Hematopoietic multipotent progenitor cell treated with erythropoietin and hydrocortisone succinate and interleukin-3 and kit ligand, for 4 days (in vitro differentiated cells): ENCODE data around the gene ZNF487.
"Not testable (repeated sequence)": the region's sequence is repeated elsewhere in the genome, so short reads cannot be mapped to it uniquely, and the experiment has no call there.

Experiments
- DNase-seq: peaks from one replicate; pipeline ENCODE4 v3.0.0-alpha.2; 2015

Gene ZNF487

DNA sequence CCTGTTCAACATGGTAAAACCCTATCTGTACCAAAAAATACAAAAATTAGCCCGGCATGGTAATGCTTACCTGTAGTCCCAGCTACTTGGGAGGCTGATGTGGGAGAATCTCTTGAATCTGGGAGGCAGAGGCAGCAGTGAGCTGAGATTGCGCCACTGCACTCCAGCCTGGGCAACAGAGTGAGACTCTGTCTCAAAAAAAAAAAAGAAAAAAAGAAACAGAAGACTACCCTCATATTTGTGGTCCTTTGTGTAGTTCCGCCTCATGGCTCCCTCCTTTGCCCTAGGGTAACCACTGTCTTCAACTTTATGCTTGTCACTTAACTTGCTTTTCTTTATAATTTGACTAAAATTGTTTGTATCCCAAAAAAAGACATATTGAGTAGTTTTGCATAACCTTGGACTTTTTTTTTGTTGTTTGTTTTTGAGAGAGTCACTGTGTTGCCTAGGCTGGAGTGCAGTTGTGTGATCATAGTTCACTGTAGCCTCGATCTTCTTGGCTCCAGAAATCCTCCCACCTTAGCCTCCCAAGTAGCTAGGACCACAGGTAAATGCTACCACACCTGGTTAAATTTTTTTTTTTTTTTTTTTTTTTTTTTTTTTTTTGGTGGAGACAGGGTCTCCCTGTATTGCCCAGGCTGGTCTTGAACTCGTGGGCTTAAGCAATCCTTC, 3.7 kb downstream of the ZNF487 start:
- DNase-seq: no peak

DNA sequence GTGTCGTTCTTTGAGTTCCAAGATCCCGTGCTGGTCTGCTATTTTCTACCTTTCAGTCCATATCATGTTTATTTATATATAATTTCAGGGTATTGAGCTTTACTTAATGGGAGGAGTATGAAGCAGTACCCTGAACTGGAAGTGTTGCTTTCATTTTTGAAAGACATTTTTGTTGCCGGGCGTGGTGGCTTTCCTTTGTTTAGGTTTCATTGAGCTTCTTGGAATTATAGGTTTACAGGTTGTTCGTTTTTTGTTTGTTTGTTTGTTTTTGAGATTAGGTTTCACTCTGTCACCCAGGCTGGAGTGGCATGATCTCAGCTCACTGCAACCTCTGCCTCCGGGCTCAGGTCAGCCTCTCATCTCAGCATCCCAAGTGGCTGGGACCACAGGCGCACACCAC, 7.4 kb downstream of the ZNF487 start:
- no peak for DNase-seq

DNA sequence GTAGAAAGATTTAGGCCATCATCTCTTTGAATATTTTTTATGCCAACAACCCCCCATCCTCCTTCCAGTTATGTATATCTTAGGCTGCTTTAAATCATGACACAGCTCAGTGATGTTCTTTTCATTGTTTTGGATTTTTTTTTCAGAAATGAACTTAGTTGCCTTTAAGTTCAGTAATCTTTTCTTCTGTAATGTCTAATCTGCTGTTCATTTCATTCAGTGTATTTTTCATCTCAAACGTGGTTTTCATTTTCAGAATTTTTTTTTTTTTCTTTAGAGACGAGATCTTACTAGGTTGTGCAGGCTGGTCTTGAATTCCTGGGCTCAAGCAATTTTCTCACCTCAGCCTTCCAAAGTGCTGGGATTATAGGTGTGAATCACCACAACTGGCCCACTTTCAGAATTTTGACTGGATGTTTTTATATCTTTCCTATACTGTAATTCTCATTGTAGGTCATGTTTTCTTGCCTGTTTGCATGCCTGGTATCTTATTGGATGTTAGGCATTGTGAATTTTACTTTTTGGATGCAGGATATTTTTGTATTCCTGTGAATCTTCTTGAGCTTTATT, 8.1 kb downstream of the ZNF487 start:
- no peak for DNase-seq

DNA sequence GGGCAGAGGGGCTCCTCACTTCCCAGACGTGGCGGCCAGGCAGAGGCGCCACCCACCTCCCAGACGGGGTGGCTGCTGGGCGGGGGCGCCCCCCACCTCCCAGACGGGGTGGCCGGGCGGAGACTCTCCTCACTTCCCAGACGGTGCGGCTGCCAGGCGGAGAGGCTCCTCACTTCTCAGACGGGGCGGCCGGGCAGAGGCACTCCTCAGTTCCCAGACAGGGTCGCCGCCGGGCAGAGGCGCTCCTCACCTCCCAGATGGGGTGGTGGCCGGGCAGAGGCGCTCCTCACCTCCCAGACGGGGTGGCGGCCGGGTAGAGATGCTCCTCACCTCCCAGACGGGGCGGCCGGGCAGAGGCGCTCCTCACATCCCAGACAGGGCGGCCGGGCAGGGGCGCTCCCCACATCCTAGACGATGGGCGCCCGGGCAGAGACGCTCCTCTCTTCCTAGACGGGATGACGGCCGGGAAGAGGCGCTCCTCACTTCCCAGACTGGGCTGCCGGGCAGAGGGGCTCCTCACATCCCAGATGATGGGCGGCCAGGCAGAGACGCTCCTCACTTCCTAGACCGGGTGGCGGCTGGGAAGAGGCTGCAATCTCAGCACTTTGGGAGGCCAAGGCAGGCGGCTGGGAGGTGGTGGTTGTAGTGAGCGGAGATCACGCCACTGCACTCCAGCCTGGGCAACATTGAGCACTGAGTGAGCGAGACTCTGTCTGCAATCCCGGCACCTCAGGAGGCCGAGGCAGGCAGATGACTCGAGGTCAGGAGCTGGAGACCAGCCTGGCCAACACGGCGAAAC, 9.5 kb downstream of the ZNF487 start:
- DNase-seq: not testable (repeated sequence)

DNA sequence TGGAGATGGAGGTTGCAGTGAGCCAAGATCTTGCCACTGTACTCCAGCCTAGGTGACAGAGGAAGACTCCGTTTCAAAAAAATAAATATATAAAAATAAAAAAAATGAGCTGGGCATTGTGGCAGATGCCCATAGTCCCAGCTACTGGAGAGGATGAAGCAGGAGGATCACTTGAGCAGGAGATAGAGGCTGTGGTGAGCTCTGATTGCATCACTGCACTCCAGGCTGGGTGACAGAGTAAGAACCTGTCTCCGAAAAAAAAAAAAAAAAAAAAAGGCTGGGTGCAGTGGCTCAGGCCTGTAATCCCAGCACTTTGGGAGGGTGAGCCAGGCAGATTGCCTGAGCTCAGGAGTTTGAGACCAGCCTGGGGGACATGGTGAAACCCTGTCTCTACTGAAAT, 11.8 kb downstream of the ZNF487 start:
- DNase-seq: no peak

DNA sequence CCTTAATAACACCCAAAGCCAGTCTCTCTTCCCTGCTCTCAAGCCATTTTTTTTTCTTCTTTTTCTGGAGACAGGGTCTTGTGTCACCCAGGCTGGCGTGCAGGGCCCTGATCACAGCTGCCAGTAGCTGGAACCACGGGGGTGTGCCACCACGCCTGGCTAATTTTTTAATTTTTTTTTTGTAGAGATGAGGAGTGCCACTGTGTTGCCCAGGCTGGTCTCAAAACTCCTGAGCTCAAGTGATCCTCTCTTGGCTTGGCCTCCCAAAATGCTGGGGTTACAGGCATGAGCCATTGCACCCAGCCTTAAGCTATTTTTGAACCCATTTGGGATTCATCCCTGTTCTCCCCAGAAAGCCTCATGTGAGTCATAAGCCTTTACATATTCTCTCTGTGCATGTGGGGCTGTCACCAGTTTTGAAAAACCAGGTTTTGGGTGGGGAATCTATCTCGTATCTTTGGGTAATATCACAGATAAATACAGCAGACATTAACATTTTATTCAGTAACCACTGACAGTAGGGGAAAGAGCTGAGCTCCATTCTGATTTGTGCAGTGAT, 15.5 kb downstream of the ZNF487 start:
- no peak for DNase-seq

DNA sequence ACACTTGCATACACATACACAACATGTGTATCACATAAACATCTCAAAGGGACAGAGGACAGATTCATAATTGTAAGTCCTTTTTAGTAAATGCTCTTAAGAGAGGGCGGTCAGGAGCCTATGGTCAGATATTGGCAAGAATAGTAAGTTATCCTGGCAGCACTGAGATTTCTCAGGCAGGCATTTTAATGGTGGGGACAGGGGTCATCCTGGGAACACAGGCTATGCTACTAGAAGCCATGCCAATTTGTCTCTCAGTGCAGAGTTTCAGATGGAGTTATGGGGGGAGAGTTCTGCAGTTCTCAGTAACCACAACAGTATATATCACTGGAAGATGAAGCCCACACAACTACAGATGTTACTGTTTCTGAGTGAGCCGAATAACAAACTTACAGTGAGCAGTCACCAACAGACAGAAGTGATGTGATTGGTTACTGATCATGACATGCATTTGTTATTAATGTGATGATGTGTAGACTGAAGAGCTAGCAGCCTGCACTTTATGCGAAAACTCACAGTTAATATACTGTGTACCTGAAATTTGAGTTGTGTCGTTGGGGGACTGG, 16.4 kb downstream of the ZNF487 start:
- no peak for DNase-seq

DNA sequence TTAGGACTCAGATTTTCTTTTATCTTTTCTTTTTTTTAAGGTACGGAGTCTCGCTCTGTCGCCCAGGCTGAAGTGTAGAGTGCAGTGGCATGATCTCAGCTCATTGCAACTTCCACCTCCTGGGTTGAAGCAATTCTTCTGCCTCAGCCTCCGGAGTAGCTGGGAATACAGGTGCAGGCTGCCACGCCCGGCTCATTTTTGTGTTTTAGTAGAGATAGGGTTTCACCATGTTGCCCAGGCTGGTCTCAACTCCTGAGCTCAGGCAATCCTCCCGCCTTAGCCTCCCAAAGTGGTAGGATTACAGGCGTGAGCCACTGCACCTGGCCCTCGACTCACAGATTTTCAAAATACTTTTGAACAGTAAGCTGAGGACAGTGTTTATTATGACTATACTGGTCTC, 17.1 kb downstream of the ZNF487 start:
- not testable (repeated sequence) for DNase-seq

DNA sequence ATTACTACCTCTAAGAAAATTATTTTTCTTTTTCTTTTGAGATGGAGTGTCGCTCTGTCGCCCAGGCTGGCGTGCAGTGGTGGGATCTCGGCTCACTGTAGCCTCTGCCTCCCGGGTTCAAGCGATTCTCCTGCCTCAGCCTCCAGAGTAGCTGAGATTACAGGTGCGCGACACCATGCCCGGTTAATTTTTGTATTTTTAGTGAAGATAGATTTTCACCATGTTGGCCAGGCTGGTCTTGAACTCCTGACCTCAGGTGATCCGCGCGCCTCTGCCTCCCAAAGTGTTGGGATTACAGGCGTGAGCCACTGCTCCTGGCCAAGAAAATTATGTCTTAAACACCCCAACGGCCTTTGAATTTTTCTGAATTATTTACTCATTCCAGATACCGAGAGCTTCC, 19.6 kb downstream of the ZNF487 start:
- DNase-seq: not testable (repeated sequence)

DNA sequence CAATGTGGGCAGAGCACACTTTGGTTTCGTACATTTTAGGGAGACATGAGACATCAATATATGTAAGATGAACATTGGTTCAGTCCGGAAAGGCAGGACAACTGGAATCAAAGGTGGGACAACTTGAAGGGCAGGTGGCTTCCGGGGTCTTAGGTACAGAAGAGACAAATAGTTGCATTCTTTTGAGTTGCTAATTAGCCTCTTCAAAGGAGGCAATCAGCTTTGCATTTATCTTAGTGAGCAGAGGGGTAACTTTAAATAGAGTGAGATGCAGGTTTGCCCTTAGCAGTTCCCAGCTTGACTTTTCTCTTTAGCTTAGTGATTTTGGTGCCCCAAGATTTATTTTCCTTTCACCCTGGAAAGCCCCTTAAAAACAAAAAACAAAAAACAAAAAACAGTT, 21.3 kb downstream of the ZNF487 start:
- DNase-seq: no peak

DNA sequence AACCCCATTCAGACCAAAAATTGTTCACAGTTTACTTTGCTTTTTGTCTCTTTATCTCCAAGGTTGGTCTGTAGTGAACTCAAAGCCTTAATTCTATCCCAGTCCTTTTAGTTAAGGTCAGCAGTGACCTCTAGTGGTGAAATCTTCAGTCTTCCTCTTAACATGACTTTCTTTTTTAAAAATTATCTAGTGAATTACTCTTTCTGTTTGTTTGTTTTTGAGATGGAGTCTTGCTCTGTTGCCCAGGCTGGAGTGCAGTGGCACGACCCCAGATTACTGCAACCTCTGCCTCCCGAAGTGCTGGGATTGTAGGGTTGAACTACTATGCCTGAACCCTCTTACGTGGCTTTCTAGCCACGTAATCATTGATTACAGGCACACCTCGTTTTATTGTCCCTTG, 25.0 kb downstream of the ZNF487 start:
- peak; percentile 94 for DNase-seq

DNA sequence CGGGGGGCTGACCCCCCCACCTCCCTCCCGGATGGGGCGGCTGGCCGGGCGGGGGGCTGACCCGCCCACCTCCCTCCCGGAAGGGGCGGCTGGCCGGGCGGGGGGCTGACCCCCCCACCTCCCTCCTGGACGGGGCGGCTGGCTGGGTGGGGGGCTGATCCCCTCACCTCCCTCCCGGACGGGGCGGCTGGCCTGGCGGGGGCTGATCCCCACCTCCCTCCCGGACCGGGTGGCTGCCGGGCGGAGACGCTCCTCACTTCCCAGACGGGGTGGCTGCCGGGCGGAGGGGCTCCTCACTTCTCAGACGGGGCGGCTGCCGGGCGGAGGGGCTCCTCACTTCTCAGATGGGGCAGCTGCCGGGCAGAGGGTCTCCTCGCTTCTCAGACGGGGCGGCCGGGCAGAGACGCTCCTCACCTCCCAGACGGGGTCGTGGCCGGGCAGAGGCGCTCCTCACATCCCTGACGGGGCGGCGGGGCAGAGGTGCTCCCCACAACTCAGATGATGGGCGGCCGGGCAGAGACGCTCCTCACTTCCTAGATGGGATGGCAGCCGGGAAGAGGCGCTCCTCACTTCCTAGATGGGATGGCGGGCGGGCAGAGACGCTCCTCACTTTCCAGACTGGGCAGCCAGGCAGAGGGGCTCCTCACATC, 28.3 kb downstream of the ZNF487 start:
- DNase-seq: not testable (repeated sequence)

DNA sequence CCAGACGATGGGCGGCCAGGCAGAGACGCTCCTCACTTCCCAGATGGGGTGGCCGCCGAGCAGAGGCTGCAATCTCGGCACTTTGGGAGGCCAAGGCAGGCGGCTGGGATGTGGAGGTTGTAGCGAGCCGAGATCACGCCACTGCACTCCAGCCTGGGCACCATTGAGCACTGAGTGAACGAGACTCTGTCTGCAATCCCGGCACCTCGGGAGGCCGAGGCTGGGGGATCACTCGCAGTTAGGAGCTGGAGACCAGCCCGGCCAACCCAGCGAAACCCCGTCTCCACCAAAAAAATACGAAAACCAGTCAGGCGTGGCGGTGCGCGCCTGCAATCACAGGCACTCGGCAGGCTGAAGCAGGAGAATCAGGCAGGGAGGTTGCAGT, 28.8 kb downstream of the ZNF487 start:
- not testable (repeated sequence) for DNase-seq

DNA sequence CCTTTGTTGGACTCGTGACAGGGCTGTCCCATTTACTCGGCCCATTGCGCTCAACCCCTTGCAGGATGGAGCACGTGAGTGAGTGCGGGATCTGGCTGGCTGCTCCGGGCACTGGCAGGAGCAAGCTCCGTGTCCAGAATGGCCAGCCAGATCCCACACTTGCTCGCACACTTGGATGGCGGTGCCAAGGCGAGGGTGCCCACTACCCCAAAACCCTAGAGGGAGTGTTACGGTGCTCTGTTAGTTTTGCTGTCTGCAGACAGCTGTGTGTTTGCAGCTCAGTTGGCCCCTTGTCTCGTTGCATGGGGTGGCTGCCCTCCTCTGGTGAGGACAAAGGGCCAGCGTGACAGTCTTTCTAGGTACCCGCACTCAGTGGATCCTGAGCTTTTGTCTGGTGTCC, 34.2 kb downstream of the ZNF487 start:
- no peak for DNase-seq

DNA sequence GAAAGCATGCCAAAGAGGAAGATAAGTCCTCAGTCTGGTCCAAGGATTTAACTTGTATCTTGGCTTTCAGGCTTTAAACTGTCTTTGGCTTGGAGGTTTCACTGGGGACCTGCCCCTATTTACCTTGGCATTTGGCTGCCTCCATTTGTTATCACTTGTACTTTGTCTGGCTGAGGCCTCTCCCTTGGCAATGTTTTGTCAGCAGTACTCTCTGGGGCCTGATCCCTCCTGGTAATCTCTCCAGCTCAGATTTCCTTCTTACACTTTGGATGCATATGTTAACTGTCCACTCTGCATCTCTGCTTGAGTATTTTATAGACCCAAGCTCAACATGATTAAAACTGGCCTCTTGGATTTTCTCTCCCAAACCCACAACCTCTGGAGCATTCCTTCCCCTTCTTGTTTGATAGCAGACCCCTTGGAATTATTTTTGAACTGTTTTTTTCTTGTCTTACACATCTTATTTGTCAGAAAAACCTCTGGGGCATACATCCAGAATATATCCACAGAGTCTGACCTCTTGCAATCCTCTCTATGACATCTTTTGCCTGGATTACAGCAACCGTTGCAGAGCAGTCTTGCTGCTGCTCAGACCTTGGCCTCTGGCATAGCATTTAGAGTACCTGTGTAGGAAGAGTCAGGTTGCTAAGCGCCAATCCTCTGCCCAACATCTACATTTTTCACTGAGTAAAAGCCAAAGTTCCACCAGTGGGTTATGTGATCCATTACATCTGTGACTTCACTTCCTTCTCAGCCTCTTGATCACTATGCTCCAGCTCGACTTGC, 35.2 kb downstream of the ZNF487 start:
- DNase-seq: no peak

DNA sequence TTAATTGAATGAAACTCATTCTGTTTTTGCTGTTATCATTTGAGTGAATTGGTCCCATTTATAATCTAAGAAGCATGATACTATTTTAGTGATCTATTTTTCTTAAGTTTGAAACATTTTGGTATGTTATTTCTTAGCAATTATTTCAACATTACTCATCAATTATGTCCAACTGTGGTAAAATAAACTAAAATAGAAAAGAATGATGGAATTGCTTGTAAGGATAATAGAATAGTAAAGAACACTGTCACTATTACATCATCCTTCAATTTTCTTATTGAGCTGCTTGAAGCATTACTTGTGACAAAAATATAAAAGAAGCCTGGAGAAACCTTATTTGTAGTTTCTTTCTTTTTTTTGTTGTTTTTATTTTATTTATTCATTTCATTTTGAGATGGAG, 42.4 kb downstream of the ZNF487 start:
- DNase-seq: no peak

DNA sequence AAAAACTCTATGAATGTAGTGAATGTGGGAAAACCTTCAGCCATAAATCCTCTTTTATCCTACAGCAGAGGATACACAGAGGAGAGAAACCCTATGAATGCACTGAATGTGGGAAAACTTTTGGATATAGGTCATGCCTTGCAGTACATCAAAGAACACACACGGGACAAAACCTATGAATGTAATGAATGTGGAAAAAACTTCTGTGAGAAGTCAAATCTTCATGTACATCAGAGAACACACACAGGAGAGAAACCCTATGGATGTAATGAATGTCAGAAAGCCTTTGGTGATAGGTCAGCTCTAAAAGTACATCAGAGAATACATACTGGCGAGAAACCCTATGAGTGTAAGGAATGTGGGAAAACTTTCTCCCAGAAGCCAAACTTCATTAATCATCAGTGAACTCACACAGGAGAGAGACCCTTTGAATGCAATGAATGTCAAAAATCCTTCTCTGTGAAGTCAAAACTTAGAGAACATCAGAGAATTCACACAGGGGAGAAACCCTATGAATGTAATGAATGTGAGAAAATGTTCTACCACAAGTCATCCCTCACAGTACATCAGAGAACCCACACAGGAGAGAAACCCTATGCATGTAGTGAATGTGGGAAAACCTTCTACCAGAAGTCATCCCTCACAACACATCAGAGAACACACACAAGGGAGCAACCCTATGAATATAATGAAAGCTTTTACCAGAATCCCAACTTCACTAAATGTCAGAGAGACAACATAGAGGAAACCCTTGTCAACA, 45.6 kb downstream of the ZNF487 start:
- no peak for DNase-seq

DNA sequence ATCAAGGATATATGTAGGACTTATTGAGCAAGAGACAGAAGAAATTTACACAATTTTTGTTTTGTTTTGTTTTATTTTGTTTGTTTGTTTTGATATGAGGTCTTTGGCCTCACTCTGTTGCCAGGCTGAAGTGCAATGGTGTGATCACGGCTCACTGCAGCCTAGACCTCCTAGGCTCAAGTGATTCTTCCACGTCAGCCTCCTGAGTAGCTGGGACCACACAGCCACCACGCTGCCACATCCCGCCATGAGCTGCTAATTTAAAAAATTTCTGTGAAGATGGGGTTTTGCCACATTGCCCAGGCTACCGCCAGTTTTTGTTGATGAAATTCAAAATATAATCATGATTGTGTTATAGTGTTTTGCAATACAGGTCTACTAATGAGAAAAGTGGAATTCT, 54.9 kb downstream of the ZNF487 start:
- no peak for DNase-seq

DNA sequence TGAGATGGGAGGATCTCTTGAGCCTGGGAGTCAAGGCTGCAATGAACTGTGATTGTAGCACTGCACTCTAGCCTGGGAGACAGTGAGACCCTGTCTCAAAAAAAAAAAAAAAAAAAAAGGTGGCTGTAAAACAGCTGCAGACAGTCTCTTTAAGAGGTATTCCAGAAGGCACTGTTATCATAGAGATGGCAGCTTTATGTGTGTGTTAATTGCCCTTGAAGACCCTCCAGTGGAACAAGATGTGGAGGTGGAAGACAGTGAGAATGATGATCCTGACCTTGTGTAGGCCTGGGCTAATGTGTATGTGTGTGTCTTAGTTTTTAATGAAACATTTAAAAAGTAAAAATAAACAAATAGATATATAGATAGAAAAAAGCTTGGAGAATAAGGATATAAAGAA, 66.0 kb downstream of the ZNF487 start:
- DNase-seq: no peak

DNA sequence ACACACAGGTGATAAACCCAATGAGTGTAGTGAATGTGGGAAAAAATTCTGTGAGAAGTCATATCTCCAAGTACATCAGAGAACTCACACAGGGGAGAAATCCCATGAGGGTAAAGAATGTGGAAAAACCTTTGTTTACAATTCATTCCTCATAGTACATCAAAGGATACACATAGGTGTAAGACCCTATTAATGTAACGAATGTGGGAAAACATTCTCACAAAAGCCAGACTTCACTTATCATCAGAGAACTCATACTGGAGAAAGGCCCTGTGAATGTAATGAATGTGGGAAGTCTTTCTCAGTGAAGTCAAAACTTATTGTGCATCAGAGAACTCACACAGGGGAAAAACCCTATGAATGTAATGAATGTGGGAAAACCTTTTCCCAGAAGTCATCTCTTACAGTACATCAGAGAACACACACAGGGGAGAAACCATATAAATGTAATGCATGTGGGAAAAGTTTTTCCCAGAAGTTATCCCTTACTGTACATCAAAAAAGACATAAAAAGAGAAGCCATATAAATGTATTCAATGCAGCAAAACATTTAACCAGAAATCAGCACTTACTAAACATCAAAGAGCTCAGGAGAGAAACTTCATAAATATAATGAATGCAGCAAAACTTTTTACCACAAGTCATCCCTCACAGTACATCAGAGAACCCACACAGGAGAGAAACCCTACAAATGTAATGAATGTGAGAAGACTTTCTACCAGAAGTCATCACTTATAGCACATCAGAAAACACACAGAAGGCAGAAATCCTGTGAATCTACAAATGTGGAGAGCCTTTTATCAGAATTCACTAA, 87.7 kb downstream of the ZNF487 start:
- DNase-seq: no peak
